Muscle layer of colon (tissue), 2 donors: ENCODE data around the gene STAC3.

Experiments used
- H3K27ac ChIP-seq: one replicate; pipeline ENCODE4 v1.7.0; 2013; ENCODE audit warnings: low read depth, mild to moderate bottlenecking, low read length, moderate library complexity
- H3K27me3 ChIP-seq, 2 donors: one replicate each; pipeline ENCODE4 v1.7.0; 2013; ENCODE audit warnings: low read length in 2 of 2, mild to moderate bottlenecking in 2 of 2; ENCODE audit not compliant: insufficient read depth in 2 of 2, control insufficient read depth in 1 of 2
- H3K36me3 ChIP-seq: one replicate; pipeline ENCODE4 v1.7.0; 2013; ENCODE audit warnings: mild to moderate bottlenecking, low read length; ENCODE audit not compliant: insufficient read depth
- H3K4me1 ChIP-seq: one replicate; pipeline ENCODE4 v1.7.0; 2013; ENCODE audit warnings: mild to moderate bottlenecking, low read length; ENCODE audit not compliant: insufficient read depth
- H3K4me3 ChIP-seq, 2 donors: one replicate each; pipeline ENCODE4 v1.7.0; 2013; ENCODE audit warnings: low read length in 2 of 2, low read depth in 1 of 2, mild to moderate bottlenecking in 1 of 2, moderate library complexity in 1 of 2
- H3K9ac ChIP-seq: one replicate; pipeline ENCODE4 v1.7.0; 2013; ENCODE audit warnings: low read length
- H3K9me3 ChIP-seq: one replicate; pipeline ENCODE4 v1.7.0; 2013; ENCODE audit warnings: mild to moderate bottlenecking, low read length
- donor health status: abdominal sarcoma.
- donor health status: Adenocarcinoma of cecum.

Gene STAC3

GRCh38 chr12:57239587-57240065 lies 11.4 kb downstream of the STAC3 start:
- Histone ChIP-seq H3K27me3 (peaks cover 72 to 95% of the 10 kb centered on the region in 2 donors), H3K4me1 (peaks cover 53% of the 10 kb centered on the region), H3K9ac (no peak overlapping the region), H3K36me3 (no peaks in the 10 kb centered on the region), H3K27ac (no peak overlapping the region), H3K9me3 (no peaks in the 10 kb centered on the region), H3K4me3 (peak overlapping the region; percentile 53 to 68)

- Histone ChIP-seq H3K27me3 (peaks cover 66 to 89% of the 10 kb centered on the region in 2 donors), H3K9me3 (no peaks in the 10 kb centered on the region), H3K27ac (no peak overlapping the region), H3K36me3 (peaks cover 3% of the 10 kb centered on the region), H3K4me1 (peaks cover 52% of the 10 kb centered on the region), H3K9ac (no peak overlapping the region), H3K4me3 (peak overlapping the region; percentile 44 to 68)
Measured at GRCh38 chr12:57238854-57239554, 12.0 kb downstream of the STAC3 start.

DNA sequence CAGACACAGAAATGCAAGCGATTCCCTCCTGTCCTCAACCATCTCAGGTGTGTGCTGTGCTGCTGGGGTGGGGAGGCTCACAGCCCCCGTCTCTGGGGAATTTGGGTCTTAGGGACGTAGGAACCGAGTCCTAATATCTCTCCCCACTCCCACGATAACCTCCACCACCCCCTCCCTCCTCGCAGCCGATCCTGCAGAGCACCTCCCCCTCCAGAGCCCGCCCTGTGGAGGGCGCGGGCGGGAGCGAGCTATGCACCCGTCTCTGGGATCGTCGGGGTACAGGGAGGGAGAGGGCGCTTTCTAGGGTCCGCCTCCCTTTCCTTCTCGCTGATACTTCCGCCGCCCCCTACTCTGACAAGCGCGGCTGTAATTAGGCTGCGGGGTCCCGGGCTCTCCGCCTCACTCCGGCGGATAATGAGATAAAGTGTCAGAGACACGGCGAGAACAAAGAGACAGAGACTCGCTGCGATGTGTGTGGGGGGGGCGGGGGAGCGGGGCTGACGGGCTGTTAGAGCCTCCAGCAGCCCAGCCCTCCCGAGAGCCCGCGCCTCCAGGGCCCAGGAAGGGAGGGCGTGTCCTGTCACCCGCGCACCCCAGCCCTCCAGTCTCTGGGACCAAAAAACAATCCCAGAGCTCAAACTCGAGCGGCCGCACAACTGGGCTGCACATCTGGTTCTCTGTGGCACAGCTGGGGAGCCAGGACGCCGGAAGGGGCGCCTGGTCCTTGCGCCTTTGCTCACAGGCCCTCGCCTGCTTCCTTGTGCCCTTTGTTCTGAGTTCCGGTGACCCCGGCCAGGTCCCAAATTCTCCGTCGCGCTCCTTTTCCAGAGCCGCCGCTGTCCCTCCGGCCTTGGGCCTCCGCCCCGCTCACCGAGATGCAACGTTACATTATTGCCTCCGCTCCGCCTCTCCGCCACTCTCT lies 12.8 kb downstream of the STAC3 start:
- no peaks in the 10 kb centered on the region for H3K9me3 ChIP-seq
- peaks cover 59 to 81% of the 10 kb centered on the region in 2 donors for H3K27me3 ChIP-seq
- H3K36me3 ChIP-seq, result peaks cover 12% of the 10 kb centered on the region
- H3K4me1 ChIP-seq, result peaks cover 44% of the 10 kb centered on the region
- no peak overlapping the region for H3K27ac ChIP-seq
- peak overlapping the region; percentile 44 to 68 for H3K4me3 ChIP-seq
- H3K9ac ChIP-seq, result no peak overlapping the region

GRCh38 chr12:57237596-57237931 lies 13.4 kb downstream of the STAC3 start:
- no peak overlapping the region for H3K9ac ChIP-seq
- H3K27ac ChIP-seq, result no peak overlapping the region
- peaks cover 53 to 75% of the 10 kb centered on the region in 2 donors for H3K27me3 ChIP-seq

GRCh38 chr12:57236925-57237595 lies 13.9 kb downstream of the STAC3 start:
- Histone ChIP-seq H3K9ac (no peak overlapping the region), H3K27me3 (peaks cover 48 to 70% of the 10 kb centered on the region in 2 donors), H3K27ac (no peak overlapping the region), H3K4me3 (no peak overlapping the region), H3K4me1 (peaks cover 36% of the 10 kb centered on the region), H3K36me3 (peaks cover 23% of the 10 kb centered on the region), H3K9me3 (no peaks in the 10 kb centered on the region)

More at GRCh38 chr12:57237596-57237931, 13.4 kb downstream of the STAC3 start:
- Histone ChIP-seq H3K4me1 (peaks cover 38% of the 10 kb centered on the region), H3K36me3 (peaks cover 18% of the 10 kb centered on the region), H3K4me3 (peak overlapping the region in 1 of 2 donors; percentile 68), H3K9me3 (no peaks in the 10 kb centered on the region)

- no peak overlapping the region for H3K4me3 ChIP-seq
- no peak overlapping the region for H3K27ac ChIP-seq
- peaks cover 41 to 63% of the 10 kb centered on the region in 2 donors for H3K27me3 ChIP-seq
- no peaks in the 10 kb centered on the region for H3K9me3 ChIP-seq
- peaks cover 33% of the 10 kb centered on the region for H3K4me1 ChIP-seq
- H3K36me3 ChIP-seq, result peaks cover 29% of the 10 kb centered on the region
- H3K9ac ChIP-seq, result no peak overlapping the region
Measured at GRCh38 chr12:57236201-57236924, 14.6 kb downstream of the STAC3 start.

DNA sequence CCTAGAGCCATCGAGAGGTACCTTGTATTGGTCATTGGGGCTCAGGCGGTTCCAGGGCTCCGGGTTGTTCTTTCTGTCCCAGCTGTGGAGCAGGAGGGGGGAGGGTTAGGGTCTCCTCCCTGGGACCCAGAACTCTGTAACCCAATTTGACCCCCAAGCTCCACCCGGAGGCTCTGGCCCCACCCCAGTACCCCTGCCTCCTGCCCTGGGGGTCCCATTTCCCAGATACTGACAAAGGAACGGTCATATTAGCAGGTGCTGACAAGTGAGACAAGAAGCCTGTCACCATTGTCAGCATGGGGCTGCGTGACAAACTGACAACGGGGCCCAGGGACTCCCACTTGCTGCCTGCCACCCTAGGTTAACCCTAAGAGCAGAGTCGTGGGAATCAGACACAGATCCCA lies 15.3 kb downstream of the STAC3 start:
- peaks cover 29% of the 10 kb centered on the region for H3K4me1 ChIP-seq
- H3K27ac ChIP-seq, result no peak overlapping the region

DNA sequence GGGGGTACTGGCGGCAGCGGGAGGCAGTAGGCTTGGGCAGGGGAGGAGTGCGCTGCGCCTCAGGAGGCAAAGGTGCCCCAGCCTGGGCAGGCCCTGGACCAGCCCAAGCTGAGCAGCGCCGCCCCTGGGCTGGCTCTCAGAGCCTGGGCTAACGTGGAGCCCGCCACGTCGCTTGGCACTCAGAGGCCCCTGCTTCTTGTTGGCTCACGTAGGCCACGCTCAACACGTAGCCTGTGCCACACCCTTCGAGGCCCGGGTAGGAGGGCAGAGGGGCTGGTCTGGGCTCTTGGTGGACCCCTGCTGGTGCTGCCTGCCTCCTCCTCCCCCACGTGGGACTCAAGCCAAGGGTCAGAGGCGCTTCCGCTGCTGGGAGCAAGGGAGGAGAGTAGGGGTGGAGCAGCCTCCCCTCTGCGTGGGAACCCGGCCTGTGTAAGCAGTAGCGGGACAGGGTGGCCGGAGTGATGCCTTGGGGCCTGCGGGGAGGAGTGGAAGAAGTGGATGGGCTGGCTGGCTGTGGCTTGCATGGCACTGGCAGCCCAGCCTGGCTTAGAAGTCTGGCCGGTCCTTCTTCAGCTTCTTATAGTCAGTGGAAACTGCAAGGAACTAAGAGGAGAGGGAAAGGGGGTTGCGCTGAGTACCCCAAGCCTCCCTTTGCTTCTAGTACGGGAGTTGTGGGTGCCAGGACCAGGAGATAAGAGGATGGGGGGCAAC lies 15.8 kb downstream of the STAC3 start:
- no peak overlapping the region for H3K4me3 ChIP-seq
- no peak overlapping the region for H3K27ac ChIP-seq

More for the DNA sequence above, 15.3 kb downstream of the STAC3 start:
- Histone ChIP-seq H3K9me3 (no peaks in the 10 kb centered on the region), H3K36me3 (peaks cover 31% of the 10 kb centered on the region), H3K27me3 (peaks cover 35 to 56% of the 10 kb centered on the region in 2 donors), H3K4me3 (no peak overlapping the region), H3K9ac (no peak overlapping the region)

DNA sequence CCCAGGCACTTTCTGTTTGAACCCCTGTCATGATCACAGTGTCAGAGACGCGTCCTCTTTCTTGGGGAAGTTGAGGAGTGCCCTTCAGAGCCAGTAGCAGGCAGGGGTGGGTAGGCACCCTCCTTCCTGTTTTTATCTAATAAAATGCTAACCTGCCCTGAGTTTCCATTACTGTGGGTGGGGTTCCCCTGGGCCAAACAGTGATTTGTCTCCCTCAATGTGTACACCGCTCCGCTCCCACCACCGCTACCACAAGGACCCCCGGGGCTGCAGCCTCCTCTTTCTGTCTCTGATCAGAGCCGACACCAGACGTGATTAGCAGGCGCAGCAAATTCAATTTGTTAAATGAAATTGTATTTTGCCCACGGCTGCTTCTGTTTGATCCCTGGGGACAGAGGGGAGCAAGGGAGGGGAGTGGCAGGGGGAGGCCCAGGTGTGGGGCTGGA lies 16.4 kb downstream of the STAC3 start:
- Histone ChIP-seq H3K9ac (no peak overlapping the region), H3K27ac (no peak overlapping the region), H3K4me1 (peaks cover 25% of the 10 kb centered on the region), H3K4me3 (no peak overlapping the region), H3K27me3 (peaks cover 24 to 46% of the 10 kb centered on the region in 2 donors), H3K36me3 (peaks cover 31% of the 10 kb centered on the region), H3K9me3 (no peaks in the 10 kb centered on the region)

More for the DNA sequence above, 15.8 kb downstream of the STAC3 start:
- no peak overlapping the region for H3K9ac ChIP-seq
- H3K9me3 ChIP-seq, result no peaks in the 10 kb centered on the region
- peaks cover 29% of the 10 kb centered on the region for H3K4me1 ChIP-seq
- peaks cover 31% of the 10 kb centered on the region for H3K36me3 ChIP-seq
- peaks cover 30 to 52% of the 10 kb centered on the region in 2 donors for H3K27me3 ChIP-seq

- Histone ChIP-seq H3K9ac (no peak overlapping the region), H3K36me3 (peaks cover 31% of the 10 kb centered on the region), H3K4me1 (peaks cover 24% of the 10 kb centered on the region), H3K27me3 (peaks cover 20 to 42% of the 10 kb centered on the region in 2 donors), H3K27ac (no peak overlapping the region), H3K9me3 (no peaks in the 10 kb centered on the region), H3K4me3 (no peak overlapping the region)
Measured at GRCh38 chr12:57234233-57234570, 16.8 kb downstream of the STAC3 start.
